ENCODE results near the gene PLAGL2.

PLAGL2 gene

GRCh38 chr20:32186506-32186905 lies 21.0 kb downstream of the PLAGL2 start:
- peaks cover 17% of the 10 kb centered on the region for H3K4me1 ChIP-seq
- H3K9ac ChIP-seq: no peak overlapping the region
- TF ChIP-seq CTCF (IDR thresholded peaks at IDR 0.05): no peak
- H3K9me3 ChIP-seq (ENCODE audit: control insufficient read depth, low read length): no peaks in the 10 kb centered on the region
- no peaks in the 10 kb centered on the region for H3K27me3 ChIP-seq (ENCODE audit: control insufficient read depth, insufficient read depth, low read length)
- peaks cover 7% of the 10 kb centered on the region for H3K79me2 ChIP-seq
- no peak overlapping the region for H2AFZ ChIP-seq
- no peak overlapping the region for H3K4me3 ChIP-seq (ENCODE audit: low read depth, low read length)
- H3K4me2 ChIP-seq (ENCODE audit: low read length): no peak overlapping the region
- no peaks in the 10 kb centered on the region for H3K36me3 ChIP-seq (ENCODE audit: control insufficient read depth, insufficient read depth, low read length)
- no peak overlapping the region for H3K27ac ChIP-seq

- H3K9me3 ChIP-seq (ENCODE audit: control insufficient read depth, low read length): no peaks in the 10 kb centered on the region
- no peak overlapping the region for H3K4me3 ChIP-seq (ENCODE audit: low read depth, low read length)
- no peaks in the 10 kb centered on the region for H3K27me3 ChIP-seq (ENCODE audit: control insufficient read depth, insufficient read depth, low read length)
- no peak for TF ChIP-seq CTCF (IDR thresholded peaks at IDR 0.05)
- H3K9ac ChIP-seq: no peak overlapping the region
- no peaks in the 10 kb centered on the region for H3K36me3 ChIP-seq (ENCODE audit: control insufficient read depth, insufficient read depth, low read length)
- H2AFZ ChIP-seq: no peak overlapping the region
- peaks cover 12% of the 10 kb centered on the region for H3K4me1 ChIP-seq
- no peak overlapping the region for H3K4me2 ChIP-seq (ENCODE audit: low read length)
- peaks cover 7% of the 10 kb centered on the region for H3K79me2 ChIP-seq
- H3K27ac ChIP-seq: no peak overlapping the region
Observed at GRCh38 chr20:32184961-32185603, 22.5 kb downstream of the PLAGL2 start.

GRCh38 chr20:32183947-32184635 lies 23.5 kb downstream of the PLAGL2 start:
- Histone ChIP-seq H3K4me2 (ENCODE audit: low read length) (no peak overlapping the region), H2AFZ (no peak overlapping the region), H3K9me3 (ENCODE audit: control insufficient read depth, low read length) (no peaks in the 10 kb centered on the region), H3K27me3 (ENCODE audit: control insufficient read depth, insufficient read depth, low read length) (no peaks in the 10 kb centered on the region), H3K9ac (no peak overlapping the region), H3K79me2 (peaks cover 7% of the 10 kb centered on the region), H3K27ac (no peak overlapping the region), H3K4me1 (peaks cover 7% of the 10 kb centered on the region), H3K36me3 (ENCODE audit: control insufficient read depth, insufficient read depth, low read length) (no peaks in the 10 kb centered on the region), H3K4me3 (ENCODE audit: low read depth, low read length) (no peak overlapping the region)
- TF ChIP-seq CTCF (IDR thresholded peaks at IDR 0.05): no peak

- H2AFZ ChIP-seq: no peak overlapping the region
- H3K27ac ChIP-seq: no peak overlapping the region
- H3K27me3 ChIP-seq (ENCODE audit: control insufficient read depth, insufficient read depth, low read length): no peaks in the 10 kb centered on the region
- H3K9ac ChIP-seq: no peak overlapping the region
- no peaks in the 10 kb centered on the region for H3K9me3 ChIP-seq (ENCODE audit: control insufficient read depth, low read length)
- no peak overlapping the region for H3K4me3 ChIP-seq (ENCODE audit: low read depth, low read length)
- no peaks in the 10 kb centered on the region for H3K4me1 ChIP-seq
- no peak for TF ChIP-seq CTCF (IDR thresholded peaks at IDR 0.05)
- peaks cover 3% of the 10 kb centered on the region for H3K79me2 ChIP-seq
- H3K36me3 ChIP-seq (ENCODE audit: control insufficient read depth, insufficient read depth, low read length): no peaks in the 10 kb centered on the region
- no peak overlapping the region for H3K4me2 ChIP-seq (ENCODE audit: low read length)
Observed at GRCh38 chr20:32181606-32182005, 25.9 kb downstream of the PLAGL2 start.

- no peak overlapping the region for H3K27ac ChIP-seq
- H3K36me3 ChIP-seq (ENCODE audit: control insufficient read depth, insufficient read depth, low read length): no peaks in the 10 kb centered on the region
- no peak overlapping the region for H3K9ac ChIP-seq
- TF ChIP-seq CTCF (IDR thresholded peaks at IDR 0.05): no peak
- no peak overlapping the region for H3K4me2 ChIP-seq (ENCODE audit: low read length)
- no peaks in the 10 kb centered on the region for H3K4me1 ChIP-seq
- no peaks in the 10 kb centered on the region for H3K27me3 ChIP-seq (ENCODE audit: control insufficient read depth, insufficient read depth, low read length)
- peaks cover 3% of the 10 kb centered on the region for H3K79me2 ChIP-seq
- H3K4me3 ChIP-seq (ENCODE audit: low read depth, low read length): no peak overlapping the region
- H3K9me3 ChIP-seq (ENCODE audit: control insufficient read depth, low read length): no peaks in the 10 kb centered on the region
- H2AFZ ChIP-seq: no peak overlapping the region
Observed at GRCh38 chr20:32179934-32180333, 27.6 kb downstream of the PLAGL2 start.

All from parathyroid adenoma (tissue), 2 donors.